Fibroblast of the conjunctiva (primary cell): ENCODE results near the gene COL20A1.

Source experiments
- DNase-seq: peaks from one replicate; pipeline ENCODE4 v3.0.0-alpha.2; 2010; ENCODE audit warnings: low read depth

COL20A1 gene

DNA sequence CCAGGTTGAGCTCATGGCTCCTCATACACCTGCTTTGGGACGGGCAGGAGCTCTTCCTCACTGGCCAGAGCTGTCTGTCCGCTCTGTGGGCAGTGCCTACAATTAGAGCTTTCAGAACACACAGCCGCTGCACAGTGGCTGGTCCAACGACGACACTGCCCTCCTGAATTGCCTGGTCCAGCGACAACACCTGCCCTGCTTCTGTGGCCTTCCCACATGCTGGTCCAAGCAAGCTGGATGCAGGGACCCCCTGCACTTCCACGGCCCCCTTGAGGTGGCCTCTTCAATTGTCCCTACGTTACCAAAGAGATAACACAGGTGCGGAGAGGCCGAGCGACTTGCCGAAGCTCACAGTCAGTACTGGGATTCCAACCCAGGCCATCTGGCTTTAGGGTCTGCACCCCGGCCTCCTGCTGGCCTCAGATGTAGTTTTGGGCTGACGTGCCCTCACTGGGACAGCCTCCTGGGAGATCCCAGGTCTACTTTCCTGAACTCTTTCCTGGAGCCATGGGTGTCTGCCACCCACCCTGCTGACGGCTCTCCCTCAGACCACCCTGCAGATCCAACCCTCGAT is 69.5 kb downstream of the COL20A1 start:
- DNase-seq, result no peak

- no peak for DNase-seq
Measured at GRCh38 chr20:63363013-63363957, 70.3 kb downstream of the COL20A1 start.

DNA sequence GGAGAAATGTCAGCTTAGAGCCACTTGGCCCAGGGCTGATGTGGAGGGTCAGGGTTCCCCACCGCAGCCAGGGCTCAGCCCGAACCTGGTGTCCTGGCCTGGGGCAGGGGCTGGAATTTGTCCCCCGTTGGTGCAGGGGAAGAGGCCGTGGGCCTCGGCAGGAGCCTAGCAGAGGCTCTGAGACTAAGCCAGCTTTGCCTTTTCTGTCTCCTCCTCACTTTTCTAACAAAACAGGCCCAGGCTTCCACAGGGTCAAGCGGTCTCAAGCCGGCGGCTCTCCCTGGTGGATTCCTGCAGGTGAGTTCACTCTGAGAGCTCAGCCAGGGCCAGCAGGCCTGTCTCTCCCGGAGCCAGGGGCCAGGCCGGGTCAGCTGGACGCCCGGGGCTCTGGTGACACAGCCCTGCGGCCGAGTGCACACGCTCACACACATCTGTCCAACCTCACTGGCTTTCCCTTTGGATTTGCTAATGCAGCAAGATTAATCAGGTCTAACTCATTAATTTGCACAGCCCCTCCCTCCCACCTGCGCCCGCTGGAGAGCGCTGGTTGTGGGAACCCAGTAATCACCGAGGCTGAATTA is 71.1 kb downstream of the COL20A1 start:
- DNase-seq, result no peak

DNA sequence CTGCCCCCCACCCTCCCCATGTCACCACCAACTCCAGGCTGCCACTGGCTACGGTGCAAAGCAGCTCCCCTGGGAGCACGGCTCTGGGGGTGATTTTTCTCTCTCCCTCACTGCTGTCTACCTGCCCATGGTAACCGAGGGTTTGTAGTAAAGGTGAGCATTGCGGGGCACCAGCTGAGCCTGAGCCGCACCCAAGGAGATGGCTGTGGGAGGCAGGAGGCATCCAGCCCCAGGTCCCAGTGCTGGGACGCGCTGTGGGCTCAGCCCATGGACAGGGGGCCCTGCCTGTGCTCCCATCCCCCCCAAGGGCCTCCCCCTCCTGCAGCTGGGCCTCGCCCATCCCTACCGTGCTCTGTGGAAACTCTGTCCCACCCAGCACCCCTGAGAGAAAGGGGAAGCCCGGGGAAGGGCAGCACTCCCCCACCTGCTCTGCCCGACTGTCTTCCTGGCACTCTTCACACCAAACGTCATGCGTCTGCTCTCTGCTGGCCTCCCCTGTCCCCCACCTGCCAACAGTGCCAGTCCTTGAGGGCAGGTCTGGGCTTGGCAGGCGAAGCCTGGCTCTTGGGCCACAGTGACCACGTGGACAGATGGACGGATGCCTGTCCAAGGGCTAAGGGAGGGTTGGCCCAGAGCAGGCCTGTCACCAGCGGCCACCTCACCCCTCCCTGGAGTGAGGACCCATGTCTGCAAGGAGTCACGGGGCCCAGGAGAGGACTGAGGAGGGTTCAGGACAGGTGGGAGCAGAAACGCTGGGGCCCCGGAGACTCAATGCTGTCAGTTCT is 72.0 kb downstream of the COL20A1 start:
- DNase-seq, result no peak

DNA sequence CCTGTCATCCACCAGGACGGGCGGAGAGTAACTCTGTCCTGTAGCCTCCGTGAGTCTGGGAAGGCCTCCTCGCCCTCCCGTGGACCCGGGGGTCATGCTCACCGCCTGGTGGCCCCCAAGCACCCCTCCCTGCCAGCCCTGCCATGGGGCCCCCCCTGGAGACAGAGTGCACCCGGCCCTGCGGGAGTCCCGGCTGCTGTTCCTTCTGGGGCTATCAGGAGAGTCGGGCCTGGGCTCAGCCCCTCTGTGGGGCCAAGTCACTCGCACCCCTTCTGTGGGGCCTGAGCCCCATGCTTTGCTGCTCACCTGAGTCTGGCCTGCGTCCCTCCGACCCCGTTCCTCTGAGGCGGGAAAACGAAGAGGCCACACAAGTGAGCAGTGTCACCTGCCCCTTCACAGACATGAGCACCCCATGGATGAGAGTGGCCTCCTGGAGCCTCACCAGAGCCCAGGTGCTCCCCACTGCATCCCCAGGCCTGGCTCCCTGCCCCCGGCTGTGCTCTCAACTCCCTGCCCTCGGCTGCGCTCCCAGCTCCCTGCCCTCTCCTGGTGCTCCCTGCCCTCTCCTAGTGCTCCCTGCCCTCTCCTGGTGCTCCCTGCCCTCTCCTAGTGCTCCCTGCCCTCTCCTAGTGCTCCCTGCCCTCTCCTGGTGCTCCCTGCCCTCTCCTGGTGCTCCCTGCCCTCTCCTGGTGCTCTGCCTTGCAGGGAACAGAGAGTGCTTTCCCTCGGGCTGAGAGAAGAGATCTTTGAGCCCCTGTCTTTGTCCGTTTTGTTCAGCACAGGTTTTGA is 72.8 kb downstream of the COL20A1 start:
- no peak for DNase-seq

GRCh38 chr20:63366390-63367365 is 73.7 kb downstream of the COL20A1 start:
- no peak for DNase-seq

DNA sequence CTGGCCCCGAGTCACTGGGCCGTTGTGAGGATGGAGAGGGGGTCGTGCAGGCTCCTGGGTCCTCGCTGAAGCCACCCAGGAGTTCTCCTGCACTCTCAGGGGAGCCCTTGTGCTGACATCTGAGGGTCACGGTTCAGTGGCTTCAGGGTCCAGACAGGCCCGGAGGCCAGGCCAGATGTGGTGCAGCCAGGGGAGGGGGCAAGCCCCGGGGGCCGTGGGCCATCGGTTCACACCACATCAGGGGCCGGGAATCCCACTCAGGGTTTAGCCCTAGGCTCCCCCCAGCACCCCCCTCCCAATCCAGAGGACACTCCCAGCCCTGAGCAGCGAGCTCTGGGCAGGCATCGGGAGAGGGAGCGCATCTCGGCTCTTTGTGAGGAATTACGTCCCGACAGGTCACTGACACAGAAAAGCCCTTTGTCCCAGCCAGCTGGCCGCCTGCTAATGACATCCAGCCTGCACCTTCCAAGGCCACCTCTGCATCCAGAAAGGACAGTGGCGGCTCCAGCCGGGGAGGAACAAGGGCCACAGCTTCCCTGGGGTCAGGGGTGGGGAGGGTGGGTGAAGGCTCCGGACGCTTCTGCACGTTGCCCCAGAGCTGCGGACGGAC is 74.6 kb downstream of the COL20A1 start:
- no peak for DNase-seq

DNA sequence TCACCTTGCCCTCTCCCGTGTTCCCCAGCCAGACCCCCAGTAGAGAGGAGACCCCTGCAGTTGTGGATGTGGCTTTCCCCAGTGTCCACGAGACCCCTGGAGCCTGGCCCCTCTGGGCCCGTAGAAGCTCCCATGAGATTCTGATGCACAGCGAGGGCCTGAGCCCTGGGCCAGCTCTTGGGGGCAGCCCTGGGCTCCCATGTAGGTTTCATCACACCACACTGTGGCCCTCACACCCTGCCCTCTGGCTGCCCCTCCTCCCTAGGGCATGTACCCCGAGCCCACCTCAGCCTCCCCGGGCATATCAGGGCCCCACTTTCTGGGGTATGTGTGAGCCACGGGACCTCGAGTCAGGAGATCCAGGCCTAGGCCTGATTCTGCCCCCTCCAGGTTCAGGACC is 75.2 kb downstream of the COL20A1 start:
- DNase-seq, result no peak

DNA sequence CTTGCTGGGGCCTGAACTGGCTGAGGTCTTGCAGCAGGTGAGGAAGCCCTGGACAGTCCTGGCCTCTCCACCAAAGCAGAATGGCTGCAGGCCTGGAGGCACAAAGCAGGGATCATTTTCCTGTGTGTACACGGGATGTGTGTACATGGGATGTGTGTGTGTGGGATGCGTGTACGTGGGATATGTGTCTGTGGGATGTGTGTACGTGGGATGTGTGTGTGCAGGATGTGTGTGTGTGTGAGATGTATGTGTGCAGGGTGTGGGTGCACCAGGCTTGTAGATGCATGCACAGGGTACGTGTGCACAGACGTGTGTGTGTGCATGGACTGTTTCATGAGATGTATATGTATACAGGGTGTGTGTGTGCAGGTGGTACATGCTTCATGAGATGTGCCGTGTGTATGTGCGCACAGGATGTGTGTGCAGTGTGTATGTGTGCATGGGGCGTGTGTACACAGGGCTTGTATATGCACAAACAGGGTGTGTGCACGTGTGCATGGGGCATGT is 76.1 kb downstream of the COL20A1 start:
- no peak for DNase-seq

GRCh38 chr20:63369724-63370617 is 77.0 kb downstream of the COL20A1 start:
- DNase-seq, result no peak

- DNase-seq, result no peak
Measured at GRCh38 chr20:63370618-63371187, 77.7 kb downstream of the COL20A1 start.

GRCh38 chr20:63371291-63371865 is 78.4 kb downstream of the COL20A1 start:
- no peak for DNase-seq

GRCh38 chr20:63372971-63373885 is 80.2 kb downstream of the COL20A1 start:
- DNase-seq, result no peak

DNA sequence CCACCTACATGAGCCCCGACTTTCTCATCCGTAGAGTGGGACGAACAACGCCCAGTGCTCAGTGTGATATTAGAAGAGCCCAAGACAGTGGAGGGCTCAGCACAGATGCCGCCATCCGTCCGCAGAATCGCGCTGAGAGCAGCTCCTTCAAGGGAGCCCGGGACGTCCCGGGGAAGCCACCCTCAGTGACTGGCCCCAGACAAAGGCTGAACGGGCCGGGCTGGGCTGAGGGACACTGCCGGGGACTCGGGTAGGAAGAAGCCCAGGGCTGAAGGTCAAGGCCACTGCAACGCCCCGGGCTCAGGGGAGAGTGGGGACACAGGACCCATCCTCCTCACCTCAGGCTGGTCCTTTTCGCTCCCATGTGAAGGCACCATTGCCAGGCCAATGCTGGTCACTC is 81.0 kb downstream of the COL20A1 start:
- no peak for DNase-seq

DNA sequence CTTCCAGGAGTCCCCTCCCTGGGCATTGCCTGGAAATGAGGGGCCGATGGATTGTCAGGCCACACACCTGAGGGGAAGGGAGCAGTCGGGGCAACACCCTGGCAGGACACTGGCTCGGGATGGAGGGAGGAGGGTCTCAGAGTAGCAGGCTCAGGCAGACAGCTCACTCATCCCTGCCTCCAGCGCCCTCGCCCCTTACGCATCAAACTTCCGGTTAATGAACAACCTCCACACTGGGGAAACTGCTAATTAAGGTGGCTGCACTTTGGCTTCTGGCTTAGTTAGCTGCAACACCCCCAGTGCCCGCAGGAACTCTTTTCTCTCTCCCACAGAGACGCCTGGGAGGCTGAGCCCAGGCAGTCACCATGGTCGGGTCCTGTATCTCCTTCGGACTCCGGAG is 81.5 kb downstream of the COL20A1 start:
- DNase-seq, result no peak

DNA sequence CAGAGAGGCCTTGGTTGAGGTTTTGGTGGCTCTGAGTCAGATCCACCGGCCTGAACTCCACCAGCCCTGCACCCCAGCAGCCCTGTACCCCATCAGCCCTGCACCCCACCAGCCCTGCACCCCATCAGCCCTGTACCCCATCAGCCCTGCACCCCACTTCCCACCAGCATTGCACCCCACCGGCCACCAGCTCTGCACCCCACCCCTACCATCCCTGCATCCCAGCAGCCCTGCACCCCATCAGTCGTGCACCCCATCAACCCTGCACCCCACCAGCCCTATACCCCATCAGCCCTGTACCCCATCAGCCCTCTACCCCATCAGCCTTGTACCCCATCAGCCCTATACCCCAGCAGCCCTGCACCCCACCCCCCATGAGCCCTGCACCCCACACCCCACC is 82.5 kb downstream of the COL20A1 start:
- no peak for DNase-seq
